ENCODE results near the gene POU2AF1.

The POU2AF1 gene

DNA sequence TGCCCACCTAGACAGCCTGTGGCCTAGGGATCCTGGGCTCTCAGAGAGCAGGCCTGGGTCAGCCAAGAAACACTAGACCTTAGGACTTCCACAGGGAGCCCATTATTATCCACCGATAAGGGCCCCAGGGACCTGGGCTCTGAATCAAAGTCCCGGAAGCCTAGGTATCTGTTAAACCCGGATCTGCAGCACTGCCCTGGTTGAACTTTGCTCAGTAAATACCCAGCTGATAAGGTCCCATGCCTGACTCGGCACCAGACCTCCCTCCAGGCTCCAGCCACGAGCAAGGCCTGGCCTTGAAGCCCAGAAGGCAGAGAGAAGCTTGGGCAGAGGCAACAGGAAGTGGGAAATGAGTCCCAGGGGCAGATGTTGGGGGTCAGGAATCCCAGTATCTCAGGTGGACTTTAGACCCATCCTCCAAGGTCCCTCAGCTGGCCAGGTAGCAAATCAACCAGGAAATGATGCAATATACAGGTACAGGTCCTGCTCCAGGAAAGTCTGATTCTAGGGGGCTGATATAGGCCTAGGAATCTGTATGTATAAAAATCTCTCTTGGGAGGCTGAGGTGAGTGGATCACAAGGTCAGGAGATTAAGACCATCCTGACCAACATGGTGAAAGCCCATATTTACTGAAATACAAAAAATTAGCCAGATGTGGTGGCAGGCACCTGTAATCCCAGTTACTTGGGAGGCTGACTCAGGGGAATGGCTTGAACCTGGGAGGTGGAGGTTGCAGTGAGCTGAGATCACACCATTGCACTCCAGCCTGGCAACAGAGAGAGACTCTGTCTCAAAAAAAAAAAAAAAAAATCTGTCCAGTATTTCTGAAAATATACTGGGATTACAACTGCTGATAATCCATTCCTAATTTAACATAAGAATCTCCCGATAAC lies 18.7 kb downstream of the POU2AF1 start:
- DNase-seq (ENCODE audit: low spot score), result no peak

DNA sequence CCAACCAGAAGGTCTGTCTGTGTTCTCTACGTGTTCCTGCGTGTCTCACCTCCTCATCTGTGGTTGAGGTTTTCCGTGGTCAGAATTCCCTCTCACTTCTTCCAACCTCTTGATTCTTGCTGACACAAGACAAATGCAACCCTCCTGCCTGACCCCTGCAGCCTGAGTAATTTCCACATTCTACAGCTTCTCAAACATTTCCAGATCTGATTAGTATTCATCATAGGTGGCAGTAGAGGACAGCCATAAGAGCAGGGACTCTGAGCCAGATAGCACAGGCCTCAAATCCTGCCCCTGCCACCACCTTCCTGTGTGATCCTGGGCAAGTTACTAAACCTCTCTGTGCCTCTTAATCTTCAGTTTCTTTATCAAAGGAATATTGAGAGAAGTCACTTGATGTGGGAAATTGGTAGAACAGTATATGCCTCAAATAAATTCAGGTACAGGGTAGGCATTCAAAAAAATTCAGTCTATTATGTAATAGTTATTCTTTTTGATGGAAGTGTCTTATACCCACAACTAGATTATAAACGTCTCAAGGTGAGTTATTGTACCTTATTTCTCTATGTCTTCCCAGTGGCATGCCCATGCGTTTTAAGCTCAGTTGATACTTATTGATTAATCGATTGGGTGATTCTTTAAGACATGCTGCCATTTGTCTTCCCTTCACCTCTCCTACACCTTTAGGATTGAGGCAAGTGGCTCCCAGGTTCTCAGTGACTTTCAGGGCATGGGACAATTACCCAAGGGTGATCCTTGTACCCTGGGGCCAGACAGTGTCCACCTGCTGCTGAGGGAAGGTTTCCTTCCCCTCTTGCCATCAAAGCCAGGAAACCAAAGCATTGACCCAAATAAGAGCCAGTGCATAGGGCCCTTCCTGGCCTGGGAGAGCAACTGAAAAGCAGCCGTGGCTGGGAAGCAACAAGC lies 19.6 kb downstream of the POU2AF1 start:
- DNase-seq (ENCODE audit: low spot score), result no peak

DNA sequence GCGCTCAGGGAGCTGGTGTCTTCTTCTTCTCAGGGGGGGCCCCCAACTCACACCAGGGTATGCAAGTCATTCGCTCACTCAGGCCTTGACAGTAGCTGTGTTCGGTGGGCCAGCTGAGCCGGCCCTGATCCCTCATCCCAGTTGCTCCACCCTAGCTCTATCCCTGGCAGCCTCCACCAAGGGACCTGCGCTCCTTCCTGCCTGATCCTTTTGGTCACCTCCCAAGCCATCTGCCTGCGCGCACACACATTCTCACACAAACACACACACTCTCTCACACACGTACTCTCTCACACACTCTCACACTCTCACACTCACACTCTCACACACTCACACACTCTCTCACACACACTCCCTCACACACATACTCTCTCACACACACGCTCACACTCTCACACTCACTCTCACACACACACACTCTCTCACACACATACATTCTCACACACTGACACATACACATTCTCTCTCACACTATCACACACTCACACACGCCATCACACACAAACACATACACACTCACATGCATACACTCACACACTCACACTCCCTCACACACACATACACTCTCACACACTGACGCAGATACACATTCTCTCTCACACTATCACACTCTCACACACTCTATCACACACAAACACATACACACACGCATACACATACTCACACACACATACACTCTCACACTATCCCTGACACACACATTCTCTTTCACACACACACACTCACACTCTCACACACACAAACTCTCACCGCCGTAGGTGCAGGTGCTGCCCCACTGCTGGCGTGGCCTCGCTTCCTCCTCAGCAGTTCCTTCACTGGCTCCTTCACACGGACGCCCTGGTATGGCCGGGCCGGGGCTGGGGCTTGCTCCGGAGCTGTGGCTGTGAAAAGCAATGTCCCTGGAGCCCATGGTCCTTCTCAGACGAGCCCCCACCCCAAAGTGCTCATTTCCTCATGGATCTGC lies 20.8 kb downstream of the POU2AF1 start:
- DNase-seq (ENCODE audit: low spot score), result no peak

DNA sequence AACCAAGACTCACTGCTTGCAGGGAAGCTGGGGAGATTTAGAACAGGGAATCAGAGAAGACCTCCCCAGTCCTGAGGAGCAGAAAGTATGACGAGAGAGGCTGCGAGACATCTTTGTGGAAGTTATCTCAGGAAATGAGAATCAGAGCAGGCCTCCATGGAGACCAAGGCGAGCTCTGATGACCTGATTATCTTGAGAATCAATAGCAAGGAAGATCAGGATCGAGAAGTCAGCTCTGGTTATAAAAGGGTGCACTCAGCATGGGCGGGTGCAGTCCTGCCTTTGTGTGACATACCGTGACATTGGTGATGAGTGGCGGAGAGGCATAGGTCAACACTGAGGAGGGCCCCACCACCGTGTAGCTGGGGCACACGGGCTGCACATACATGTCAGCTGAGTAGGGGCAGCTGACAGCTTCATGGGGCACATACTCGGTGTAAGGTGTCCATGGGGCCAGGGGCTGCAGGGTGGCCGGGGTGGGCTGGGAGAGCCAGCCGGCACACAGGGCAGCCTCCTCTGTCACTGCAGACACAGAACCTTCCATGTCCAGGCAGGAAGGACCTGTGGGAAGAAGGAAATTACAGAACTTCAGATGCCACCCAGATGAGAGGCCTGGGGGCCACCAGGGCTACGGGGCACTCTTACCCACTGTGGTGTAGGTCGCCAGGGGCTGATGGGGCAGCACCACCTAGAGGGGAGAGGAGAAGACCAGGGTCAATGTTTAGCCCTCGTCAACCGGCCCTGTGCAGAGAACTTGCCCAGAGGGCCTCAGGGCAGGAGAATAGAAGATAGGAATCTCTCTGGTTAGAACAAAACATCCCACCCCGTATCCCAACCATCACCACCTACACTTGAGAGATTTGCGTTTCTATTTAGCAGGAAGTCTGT lies 21.7 kb downstream of the POU2AF1 start:
- no peak for DNase-seq (ENCODE audit: low spot score)

DNA sequence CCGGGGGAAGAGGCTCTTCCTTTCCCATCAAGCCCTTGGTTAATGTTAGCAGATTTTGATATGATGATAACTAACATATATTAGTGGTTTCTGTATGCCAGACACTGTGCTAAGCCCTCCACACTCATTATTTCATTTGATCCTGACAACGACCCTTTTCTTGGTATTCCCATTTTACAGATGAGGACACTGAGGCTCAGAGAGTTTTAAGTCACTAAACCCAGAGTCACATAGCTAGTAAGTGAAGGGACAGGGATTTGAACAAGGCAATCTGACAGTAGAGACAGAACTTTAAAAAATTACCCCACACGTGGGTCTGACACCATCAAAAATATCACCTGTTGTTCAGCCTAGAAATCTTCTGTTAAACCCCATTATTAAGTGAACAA lies 22.4 kb downstream of the POU2AF1 start:
- no peak for DNase-seq (ENCODE audit: low spot score)

DNA sequence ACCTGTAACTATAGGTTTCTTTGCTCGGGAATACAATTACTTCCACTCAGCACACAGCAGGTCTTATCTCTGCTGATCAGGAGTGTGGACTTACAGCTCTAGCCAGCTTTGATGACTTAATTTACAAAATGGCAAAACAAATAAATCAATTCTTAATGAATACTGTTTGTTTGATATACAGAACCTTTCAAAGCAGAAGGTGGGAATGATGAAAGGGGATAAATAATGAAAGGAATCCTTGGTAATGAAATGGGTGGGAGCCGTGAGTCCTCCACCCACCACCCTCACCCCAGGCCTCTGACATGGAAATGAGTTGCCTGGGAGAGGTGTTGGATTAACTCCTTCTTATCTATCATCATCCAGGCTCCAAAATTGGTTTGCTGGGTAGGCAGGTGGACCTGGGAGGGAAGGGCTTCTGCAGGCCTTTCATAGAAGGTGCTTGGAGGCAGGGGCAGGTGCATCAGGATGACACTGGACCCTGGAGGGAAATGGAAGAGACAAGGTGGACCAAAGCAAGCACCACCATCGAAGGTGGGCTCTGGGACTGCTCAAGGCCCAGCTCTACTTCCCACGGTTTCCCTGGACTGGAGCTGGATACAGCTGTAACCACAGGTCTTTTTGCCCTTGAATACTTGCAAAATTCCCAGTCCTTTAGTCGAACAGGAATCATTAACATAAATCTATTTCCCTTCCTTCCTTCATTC lies 23.0 kb downstream of the POU2AF1 start:
- no peak for DNase-seq (ENCODE audit: low spot score)

DNA sequence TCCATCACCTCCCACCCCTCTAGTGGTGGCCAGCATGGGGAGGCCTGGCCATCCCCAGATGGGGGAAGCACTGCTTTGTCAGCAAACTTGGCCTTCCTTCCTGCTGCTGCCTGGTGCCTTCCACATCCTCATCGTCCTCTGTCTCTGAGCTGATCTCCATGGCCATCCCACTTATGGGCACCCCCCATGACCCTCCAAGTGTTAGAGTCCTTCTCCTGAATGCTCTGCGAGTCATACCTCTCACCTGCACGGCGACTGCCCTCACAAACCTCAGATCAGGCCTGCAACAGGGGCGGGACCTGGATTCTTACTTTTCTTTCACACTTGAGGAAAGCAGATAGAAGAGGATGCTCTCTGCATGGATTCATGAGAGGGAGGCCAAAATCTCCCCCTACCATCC lies 24.0 kb downstream of the POU2AF1 start:
- DNase-seq (ENCODE audit: low spot score), result no peak

DNA sequence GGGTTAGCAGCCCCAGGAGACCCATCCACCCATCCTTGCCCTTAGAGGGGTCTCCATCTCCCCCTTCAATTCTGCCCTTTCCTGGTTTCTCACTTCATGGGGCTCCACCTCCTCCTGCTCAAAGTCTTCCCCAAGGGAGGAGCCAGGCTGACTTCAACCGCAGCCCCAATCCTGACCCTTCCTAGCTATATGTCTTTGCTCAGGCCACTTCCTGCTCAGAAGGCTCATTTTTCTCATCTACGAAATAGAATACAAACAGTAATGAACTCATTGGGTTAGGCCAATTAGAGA lies 24.5 kb downstream of the POU2AF1 start:
- DNase-seq (ENCODE audit: low spot score), result no peak

DNA sequence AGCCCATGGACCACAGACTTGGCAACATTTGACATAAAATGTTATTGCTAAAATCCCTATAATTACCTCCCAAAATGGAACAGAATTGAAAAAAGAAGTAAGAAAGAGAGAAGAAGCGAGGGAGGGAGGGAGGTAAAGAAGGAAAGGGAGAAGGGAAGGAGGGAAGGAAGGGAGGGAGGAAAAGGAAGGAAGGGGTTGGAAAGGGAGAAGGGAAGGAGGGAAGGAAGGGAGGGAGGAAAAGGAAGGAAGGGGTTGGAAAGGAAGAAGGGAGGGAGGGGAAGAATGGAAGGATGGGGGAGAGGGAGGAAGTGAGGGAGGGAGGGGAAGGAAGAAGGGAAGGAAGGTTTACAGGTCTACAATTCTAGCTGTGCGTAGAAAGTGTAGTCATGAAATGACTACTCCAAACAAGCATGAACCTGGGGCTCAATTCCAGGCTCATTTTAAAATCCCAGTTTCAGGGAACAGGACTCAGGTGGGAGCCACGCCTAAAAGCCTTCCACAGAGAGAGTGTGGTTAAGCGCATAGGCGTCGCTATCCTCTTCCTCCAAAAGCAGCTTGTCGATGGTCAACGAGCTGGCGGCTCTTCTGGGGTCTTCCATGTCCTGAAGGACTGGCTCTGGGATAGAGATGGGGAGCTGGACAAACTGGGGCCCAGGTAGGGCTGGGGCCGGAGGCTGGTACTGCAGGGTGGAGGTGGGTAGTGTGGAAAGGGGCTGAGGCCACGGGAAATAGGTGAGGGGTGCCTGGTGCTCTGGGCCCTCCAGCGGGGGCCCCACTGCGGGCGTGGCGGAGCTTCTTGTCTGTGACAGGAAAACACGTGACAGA lies 25.1 kb downstream of the POU2AF1 start:
- DNase-seq (ENCODE audit: low spot score), result no peak

DNA sequence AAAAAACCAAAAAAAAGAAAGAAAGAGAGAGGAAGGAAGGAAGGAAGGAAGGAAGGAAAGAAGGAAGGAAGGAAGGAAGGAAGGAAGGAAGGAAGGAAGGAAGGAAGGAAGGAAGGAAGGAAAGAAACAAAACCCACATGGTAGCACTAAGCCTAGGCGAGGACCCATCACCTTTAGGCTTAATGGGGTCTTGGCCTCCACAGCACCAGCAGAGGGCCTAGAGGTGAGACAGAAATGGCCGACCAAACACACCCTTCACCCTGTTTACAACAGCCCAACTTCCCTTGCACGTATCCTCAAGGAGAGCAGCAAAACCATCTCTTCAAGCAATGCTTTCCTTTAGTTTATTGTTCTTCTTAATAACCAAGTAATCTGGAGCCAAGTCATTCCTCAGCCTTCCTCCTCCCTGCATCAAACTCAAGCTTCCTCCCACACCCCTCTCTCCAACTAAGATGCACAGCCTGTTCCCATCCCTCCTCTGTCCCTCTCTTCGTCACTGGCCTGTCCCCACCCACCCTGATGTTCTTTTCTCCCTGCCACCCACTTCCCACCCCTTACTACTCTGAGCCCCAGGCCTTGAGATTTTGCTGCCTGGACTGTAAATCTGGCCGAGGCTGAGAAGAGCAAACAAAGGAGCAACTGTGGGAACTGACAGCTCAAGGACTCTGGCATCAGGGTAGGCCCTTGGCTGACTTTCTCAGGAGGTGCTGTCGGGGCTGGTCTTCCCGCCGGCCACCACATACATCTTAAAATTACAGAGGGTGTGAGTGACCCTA lies 26.0 kb downstream of the POU2AF1 start:
- no peak for DNase-seq (ENCODE audit: low spot score)

DNA sequence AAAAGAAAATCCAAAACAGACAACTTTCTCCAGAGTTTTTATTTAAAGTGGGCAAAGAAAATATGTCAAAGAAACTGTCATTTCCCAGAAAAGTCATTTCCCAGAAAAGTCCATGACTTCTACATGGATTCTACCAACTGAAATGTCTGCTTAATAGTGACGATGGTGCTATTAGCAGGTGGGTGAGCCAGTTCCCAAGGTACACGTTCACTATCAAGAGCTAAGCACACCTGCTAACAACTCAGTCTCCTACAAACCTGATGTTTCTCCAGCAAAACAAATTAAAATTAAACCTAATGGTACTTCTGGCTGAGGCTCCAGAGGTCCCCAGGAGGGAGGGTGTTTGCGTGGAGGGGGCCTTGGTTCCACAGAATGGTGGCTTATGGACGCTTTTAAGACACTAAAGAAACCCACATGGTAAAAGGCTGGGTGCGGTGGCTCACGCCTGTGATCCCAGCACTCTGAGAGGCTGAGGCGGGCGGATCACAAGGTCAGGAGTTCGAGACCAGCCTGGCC lies 26.8 kb downstream of the POU2AF1 start:
- DNase-seq (ENCODE audit: low spot score), result no peak

DNA sequence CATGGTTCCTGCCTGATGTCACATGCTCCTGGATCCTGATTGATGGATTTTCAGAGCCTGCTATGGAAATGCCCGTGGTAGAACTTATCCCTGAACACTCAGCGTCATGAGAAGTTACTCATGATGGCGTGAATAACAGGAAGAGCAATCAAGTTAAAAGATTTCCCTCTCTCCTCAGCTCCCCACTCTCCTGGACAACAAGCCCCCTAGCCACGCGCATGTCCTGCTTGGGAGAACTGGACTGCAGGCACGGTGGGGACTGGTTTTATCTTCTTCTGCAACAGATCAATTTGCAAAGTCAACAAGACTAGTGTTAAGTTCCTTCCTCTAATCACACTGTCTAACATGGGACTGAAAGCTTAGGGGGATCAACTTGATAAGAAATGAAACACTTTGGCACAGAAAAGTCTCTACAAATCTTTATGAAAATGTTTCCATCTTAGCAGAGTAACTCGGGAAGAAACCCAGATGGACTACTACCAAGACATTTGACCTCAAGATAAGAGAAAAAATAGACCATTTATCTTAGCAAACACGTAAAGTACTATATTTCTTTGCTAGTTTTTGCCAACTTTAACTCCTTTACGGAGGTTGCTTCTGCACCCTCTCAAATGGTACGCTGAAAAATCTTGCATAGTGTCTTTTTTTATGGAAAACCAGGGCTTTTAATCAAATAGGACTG lies 27.6 kb downstream of the POU2AF1 start:
- no peak for DNase-seq (ENCODE audit: low spot score)

DNA sequence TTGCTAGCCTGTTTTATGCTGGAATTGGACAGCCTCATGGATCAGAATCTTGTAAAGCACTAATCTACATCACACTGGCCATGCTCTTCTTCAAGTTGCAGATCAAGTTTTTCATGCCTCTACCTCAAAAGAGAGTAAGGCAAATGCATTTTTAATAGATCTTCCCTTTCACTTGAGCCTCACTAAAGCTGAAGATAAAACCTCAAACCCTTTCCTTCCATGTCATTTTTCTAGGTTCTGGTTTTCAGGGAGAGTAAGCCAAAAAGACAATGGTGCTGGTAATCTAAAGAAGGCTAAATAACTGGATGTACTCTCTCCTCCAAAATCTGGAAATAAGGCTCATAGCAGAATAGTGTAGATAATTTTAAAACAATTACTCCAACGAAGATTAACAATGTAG lies 28.3 kb downstream of the POU2AF1 start:
- DNase-seq (ENCODE audit: low spot score), result no peak

DNA sequence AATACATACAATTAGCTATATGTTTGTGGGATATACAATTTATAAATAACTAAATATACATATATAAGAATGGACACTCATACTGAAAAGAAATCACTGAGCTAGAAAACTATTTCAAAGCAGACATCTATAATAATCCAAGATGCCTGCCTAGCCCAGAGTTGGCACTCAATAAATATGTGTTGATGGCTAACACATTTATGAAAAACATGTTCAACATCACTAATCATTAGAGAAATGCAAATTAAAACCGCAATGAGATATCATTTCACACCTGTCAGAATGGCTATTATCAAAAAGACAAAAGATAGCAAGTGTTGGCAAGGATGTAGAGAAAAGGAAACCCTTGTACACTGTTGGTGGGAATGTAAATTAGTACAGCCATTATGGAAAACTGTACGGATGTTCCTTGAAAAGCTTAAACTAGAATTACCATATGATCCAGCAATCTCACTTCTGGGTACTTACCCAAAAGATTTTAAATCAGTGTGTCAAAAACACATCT lies 29.8 kb downstream of the POU2AF1 start:
- no peak for DNase-seq (ENCODE audit: low spot score)

DNA sequence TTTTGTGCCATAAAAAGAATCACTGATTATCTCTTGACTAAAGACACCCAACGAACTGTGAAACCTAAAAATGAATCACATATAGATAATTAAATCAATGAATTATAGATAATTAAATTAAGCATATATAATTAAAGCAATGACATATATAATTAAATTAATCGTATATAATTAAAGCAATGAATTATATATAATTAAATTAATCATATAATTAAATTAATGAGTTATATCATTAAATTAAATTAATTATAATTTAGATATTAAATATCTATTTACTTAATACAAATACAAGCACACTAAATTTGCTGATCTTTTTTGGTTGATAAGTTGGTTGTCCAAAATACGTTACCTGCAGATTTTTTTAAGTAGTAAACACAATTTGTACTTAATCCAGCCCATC lies 30.9 kb downstream of the POU2AF1 start:
- DNase-seq (ENCODE audit: low spot score), result no peak

DNA sequence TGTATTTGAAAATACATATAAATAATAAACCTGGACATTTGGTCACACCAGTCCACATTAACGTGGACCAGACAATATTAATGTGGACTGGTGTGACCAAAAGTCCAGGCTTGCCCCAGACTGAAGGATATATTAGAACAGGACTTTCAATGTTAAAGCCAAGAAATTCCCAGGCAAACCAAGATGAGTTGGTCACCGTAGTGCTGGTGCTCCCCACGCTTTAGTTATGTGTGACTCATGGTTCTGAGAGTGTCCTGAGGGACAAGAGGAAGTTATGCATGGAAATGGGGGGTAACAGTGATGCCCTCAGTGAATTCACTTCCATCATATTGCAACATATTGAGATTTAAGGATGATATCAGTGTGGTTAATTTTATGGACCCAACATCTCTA lies 31.4 kb downstream of the POU2AF1 start:
- DNase-seq (ENCODE audit: low spot score), result no peak

DNA sequence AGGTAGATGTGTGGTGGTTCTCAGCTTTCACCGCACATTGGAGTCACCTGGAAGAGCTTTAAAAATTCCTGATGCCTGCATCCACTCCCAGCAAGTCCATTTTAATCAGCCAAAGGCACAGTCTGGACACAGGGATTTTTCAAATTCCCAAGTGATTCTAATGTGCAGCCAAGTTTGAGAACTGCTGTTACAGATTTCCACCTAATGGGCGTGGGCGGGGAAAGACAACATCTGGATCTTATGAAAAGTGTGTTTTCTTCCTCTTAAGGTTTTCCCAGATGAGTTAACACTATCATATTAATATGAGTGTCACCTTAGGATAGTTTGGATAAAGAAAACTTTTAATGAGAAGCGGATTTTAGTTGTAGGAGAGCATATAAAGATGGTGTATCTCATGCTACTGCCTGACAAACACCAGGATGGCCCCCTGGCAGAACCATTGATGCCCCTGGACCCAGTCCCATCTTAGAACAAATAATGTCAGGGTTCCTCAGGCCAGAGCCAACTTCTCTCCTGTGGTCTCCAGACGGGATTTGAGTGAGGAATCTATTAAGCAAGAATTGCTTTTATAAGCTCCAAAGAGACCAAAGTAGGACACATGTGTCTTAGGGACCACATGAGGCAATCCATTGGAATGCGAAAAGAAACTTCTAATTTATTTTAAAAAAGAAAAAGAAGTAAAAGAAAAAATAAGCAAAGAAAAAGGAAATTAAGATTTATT lies 31.9 kb downstream of the POU2AF1 start:
- DNase-seq (ENCODE audit: low spot score), result no peak
